ENCODE data around the gene PIK3AP1.

PIK3AP1 gene

GRCh38 chr10:96711048-96711728, 9.1 kb downstream of the PIK3AP1 start:
- DNase-seq (ENCODE audit: extremely low read depth, low read depth) = no peak
- no peak for TF ChIP-seq CTCF (IDR thresholded peaks at IDR 0.05; ENCODE audit: low read depth, low read length)

GRCh38 chr10:96709525-96709924, 10.8 kb downstream of the PIK3AP1 start:
- no peak for TF ChIP-seq CTCF (IDR thresholded peaks at IDR 0.05; ENCODE audit: low read depth, low read length)
- no peak for DNase-seq (ENCODE audit: extremely low read depth, low read depth)

GRCh38 chr10:96708996-96709395, 11.3 kb downstream of the PIK3AP1 start:
- TF ChIP-seq CTCF (IDR thresholded peaks at IDR 0.05; ENCODE audit: low read depth, low read length) = no peak
- no peak for DNase-seq (ENCODE audit: extremely low read depth, low read depth)

- no peak for TF ChIP-seq CTCF (IDR thresholded peaks at IDR 0.05; ENCODE audit: low read depth, low read length)
- DNase-seq (ENCODE audit: extremely low read depth, low read depth) = no peak
Observed at GRCh38 chr10:96708456-96708855, 11.9 kb downstream of the PIK3AP1 start.

- no peak for TF ChIP-seq CTCF (IDR thresholded peaks at IDR 0.05; ENCODE audit: low read depth, low read length)
- no peak for DNase-seq (ENCODE audit: extremely low read depth, low read depth)
Observed at GRCh38 chr10:96706331-96706853, 13.9 kb downstream of the PIK3AP1 start.

- DNase-seq (ENCODE audit: extremely low read depth, low read depth) = no peak
- TF ChIP-seq CTCF (IDR thresholded peaks at IDR 0.05; ENCODE audit: low read depth, low read length) = no peak
Observed at GRCh38 chr10:96705134-96705533, 15.2 kb downstream of the PIK3AP1 start.

- no peak for DNase-seq (ENCODE audit: extremely low read depth, low read depth)
- TF ChIP-seq CTCF (IDR thresholded peaks at IDR 0.05; ENCODE audit: low read depth, low read length) = no peak
Observed at GRCh38 chr10:96704563-96704962, 15.8 kb downstream of the PIK3AP1 start.

Data from AG09319 (cell line).